HS-27A (cell line): ENCODE data around the gene IL1RN.

Experiments
- DNase-seq: peaks from one replicate; pipeline ENCODE4 v3.0.0-alpha.2; 2012; ENCODE audit warnings: low read depth, missing footprints

Gene IL1RN

GRCh38 chr2:113104054-113104611 lies 23.3 kb upstream of the IL1RN start:
- DNase-seq = no peak

- peak; percentile 49 for DNase-seq
These were observed 22.2 kb upstream of the IL1RN start for GRCh38 chr2:113105047-113105785.

GRCh38 chr2:113111121-113111520 lies 16.3 kb upstream of the IL1RN start:
- no peak for DNase-seq

- DNase-seq = no peak
These were observed 15.5 kb upstream of the IL1RN start for GRCh38 chr2:113111823-113112287.

- no peak for DNase-seq
These were observed 15.0 kb upstream of the IL1RN start for GRCh38 chr2:113112441-113112840.

GRCh38 chr2:113112871-113113270 lies 14.5 kb upstream of the IL1RN start:
- DNase-seq = no peak

- DNase-seq = no peak
These were observed 13.6 kb upstream of the IL1RN start for GRCh38 chr2:113113807-113114206.

- no peak for DNase-seq
These were observed 13.0 kb upstream of the IL1RN start for GRCh38 chr2:113114224-113114945.

GRCh38 chr2:113114996-113115395 lies 12.4 kb upstream of the IL1RN start:
- DNase-seq = no peak

- DNase-seq = no peak
These were observed 11.1 kb upstream of the IL1RN start for GRCh38 chr2:113116100-113116958.

GRCh38 chr2:113117541-113118262 lies 9.7 kb upstream of the IL1RN start:
- peak; percentile 83 for DNase-seq

- DNase-seq = no peak
These were observed 9.1 kb upstream of the IL1RN start for GRCh38 chr2:113118263-113118657.

GRCh38 chr2:113119111-113119510 lies 8.3 kb upstream of the IL1RN start:
- no peak for DNase-seq

GRCh38 chr2:113120861-113121260 lies 6.5 kb upstream of the IL1RN start:
- no peak for DNase-seq

GRCh38 chr2:113122364-113122763 lies 5.0 kb upstream of the IL1RN start:
- DNase-seq = no peak

- DNase-seq = no peak
These were observed 3.7 kb upstream of the IL1RN start for GRCh38 chr2:113123726-113124125.

- DNase-seq = no peak
These were observed 3.0 kb upstream of the IL1RN start for GRCh38 chr2:113124181-113124961.

- DNase-seq = no peak
These were observed 2.2 kb upstream of the IL1RN start for GRCh38 chr2:113124984-113125855.

- DNase-seq = no peak
These were observed 510 bp downstream of the IL1RN start for GRCh38 chr2:113127646-113128570.
